NCI-H82 treated with DMSO at 0.1 percent for 48 hours (cell line): ENCODE results near the gene AIG1.
"Not testable (repeated sequence)": the region's sequence is repeated elsewhere in the genome, so short reads cannot be mapped to it uniquely, and the experiment has no call there.

Source experiments
- DNase-seq: peaks from one replicate; lab custom pipeline; 2025; ENCODE audit not compliant: unreplicated experiment; lab: John Stamatoyannopoulos, UW

Gene AIG1

GRCh38 chr6:143055891-143056290 is 4.8 kb upstream of the AIG1 start:
- no peak for DNase-seq

DNA sequence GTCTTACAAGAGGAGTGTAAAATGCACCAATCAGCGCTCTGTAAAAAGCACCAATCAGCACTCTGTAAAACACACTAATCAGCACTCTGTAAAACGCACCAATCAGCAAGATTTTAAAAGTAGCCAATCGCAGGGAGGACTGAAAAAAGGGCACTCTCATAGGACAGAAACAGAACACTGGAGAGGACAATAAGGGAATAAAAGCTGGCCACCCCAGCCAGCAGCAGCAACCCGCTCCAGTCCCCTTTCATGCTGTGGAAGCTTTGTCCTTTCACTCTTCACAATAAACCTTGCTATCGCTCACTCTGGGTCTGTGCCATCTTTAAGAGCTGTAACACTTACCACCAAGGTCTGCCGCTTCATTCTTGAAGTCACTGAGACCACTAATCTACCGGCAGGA is 1.7 kb upstream of the AIG1 start:
- no peak for DNase-seq

DNA sequence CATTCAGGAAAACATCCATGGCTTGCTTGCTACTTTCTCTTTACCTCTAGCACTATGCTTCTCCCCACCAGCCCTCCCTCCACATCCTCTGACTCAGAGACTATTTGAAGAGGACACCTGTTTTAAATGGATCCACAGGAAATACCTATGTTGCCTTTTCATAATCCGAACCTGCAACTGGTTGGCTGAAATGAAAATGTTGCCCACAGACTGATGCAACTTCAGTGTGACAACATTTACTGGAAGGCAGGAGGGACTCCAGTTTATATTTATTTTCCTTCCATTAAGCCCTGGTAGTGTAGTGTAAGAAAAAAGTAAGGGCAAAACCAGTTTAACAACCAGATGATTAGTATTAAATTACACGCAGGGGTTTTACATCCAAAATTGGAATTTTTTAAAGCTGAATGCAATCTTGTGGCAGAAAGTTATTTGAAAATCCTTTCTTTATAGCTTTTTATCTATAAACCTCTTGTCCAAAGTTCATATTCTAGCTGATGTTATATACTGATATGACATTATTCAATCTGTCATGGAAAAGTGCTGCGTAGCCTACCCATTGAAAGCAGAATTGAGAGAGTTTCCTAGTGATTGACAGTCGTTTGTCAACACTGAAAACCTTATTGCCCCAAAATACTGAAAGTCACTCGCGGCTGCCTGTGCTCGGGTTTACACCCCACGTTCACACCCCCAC is 881 bp upstream of the AIG1 start:
- no peak for DNase-seq

- no peak for DNase-seq
Measured at GRCh38 chr6:143060354-143060805, 309 bp upstream of the AIG1 start.

GRCh38 chr6:143061597-143062385 is 1.1 kb downstream of the AIG1 start:
- DNase-seq, result no peak

DNA sequence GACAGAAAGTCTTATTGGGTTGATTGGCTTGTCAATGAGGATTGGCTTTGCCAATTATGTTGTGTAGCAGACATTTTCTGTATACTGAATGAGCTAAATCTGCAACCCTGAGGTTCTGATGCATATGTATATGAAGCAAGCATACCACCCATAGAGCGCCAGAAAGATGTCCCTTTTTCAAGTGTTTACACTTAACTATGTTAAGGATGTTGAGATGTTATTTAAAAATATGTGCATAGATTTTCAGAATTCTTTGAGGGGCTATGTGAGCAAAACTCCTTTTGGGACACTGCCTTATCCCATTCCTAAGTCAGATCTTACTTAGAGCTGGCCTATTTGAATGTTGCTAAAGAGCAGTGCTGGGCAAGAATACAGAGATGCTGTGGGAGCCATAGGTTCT is 1.9 kb downstream of the AIG1 start:
- no peak for DNase-seq

- DNase-seq, result no peak
Measured at GRCh38 chr6:143063631-143064030, 2.9 kb downstream of the AIG1 start.

GRCh38 chr6:143064271-143064670 is 3.6 kb downstream of the AIG1 start:
- no peak for DNase-seq

GRCh38 chr6:143064951-143065683 is 4.4 kb downstream of the AIG1 start:
- no peak for DNase-seq

DNA sequence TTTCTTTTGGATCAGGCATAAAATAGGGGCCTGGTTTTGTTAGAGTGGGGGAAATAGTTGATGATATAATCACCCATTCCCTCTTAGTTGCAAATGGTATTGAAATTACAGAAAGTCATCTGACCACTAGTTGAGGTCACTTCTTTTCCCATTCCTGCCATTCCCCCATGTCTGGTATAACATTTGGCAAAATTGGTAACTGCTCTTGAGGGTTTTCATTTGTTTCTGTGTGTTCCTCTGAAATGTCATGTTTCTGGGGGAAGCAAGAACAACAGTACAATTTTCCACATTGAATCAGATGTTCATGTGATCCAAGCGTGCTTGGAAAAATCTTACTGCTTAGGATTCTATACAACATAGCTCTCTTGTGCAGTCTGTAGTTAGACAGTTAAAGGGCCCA is 7.3 kb downstream of the AIG1 start:
- no peak for DNase-seq

- no peak for DNase-seq
Measured at GRCh38 chr6:143074101-143074500, 13.4 kb downstream of the AIG1 start.

DNA sequence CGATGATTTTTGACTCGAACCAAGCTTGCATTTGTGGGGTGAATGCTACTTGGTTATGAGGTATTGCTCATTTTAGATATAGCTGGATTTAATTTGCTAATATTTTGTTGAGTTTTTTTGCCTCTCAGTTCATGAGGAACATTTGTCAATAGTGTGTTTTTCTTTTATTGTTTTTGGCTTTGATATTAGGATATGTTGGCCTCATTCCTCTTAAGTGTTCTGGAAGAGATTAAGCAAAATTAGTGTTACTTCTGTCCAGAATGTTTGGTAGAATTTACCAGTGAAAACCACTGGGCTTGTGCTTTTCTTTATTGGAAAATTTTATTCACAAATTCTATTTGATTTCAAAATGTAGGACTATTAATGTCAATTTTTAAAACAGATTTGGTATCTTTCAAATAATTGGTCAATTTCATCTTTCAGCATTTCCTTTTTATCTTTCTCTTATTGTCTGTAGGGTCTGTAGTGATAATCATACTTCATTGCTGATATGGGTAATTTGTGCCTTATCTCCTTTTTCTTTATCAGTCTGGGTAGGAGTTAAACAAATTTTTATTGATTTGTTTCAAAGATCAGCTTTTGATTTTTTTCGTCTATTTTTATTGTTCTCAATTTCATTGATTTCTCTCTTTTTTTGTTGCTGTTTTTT is 14.1 kb downstream of the AIG1 start:
- no peak for DNase-seq

DNA sequence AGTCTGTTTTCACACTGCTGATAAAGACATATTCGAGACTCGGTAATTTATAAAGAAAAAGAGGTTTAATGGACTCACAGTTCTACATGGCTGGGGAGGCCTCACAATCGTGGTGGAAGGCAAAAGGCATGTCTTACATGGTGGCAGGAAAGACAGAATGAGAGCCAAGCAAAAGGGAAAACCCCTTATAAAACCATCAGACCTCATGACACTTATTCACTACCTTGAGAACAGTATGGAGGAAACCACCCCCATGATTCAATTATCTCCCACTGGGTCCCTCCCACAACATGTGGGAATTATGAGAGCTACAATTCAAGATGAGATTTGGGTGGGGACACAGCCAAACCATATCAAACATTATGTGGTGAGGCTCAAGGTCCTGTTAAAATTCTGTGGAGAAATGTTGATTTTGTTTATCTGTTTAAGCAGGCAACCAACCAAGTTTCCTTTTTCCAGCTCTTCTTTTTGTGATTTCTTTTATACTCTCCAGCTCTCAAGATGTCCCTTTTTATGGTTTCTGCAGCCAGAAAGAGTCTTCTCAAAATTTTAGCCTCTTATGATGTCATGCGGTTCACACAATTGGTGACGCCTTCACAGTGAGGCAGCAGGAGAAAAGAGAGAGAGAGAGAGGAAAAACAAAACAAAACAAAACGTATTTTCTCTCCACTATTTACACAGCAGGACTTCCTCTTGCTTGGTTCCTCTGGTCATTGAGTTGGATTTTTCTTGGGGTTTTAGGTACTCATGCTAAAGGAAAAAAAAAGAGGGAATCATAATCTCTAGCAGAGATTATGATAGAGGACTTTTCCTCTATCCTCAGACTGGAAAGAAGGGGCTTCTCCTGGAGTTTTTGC is 18.0 kb downstream of the AIG1 start:
- DNase-seq, result no peak

DNA sequence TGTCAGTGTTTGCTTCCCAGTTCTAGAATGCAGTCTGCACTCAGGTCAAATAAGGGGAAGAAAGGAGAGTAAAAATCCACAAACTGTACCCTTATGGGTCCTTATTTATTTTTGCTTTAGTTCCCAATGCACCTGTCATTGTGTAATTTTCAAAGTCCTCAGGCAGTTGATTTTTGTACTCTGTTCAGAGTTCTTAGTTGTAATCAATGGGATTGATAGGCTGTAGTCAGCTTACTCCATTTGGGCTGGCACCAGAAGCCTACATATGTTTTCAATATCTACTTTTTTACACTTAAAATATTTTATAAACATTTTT is 18.6 kb downstream of the AIG1 start:
- DNase-seq, result no peak

DNA sequence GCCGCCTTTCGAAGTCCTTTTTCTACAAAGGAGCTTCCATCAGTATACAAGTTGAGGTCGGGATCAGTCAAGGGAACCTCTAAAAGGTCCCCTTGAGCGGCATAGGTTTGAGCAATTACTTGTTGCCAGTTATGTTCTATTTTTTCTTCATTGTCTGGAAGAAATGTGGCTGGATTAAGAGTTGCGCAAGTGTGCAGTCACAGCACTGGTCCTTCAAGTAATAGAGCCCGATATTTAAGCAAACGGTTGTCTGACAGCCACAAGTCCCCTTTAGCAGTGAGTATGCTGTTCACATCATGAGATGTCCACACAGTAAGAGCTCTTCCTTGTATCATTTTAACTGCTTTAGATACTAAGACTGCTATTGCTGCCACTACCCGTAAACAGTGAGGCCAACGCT is 21.6 kb downstream of the AIG1 start:
- DNase-seq, result not testable (repeated sequence)

DNA sequence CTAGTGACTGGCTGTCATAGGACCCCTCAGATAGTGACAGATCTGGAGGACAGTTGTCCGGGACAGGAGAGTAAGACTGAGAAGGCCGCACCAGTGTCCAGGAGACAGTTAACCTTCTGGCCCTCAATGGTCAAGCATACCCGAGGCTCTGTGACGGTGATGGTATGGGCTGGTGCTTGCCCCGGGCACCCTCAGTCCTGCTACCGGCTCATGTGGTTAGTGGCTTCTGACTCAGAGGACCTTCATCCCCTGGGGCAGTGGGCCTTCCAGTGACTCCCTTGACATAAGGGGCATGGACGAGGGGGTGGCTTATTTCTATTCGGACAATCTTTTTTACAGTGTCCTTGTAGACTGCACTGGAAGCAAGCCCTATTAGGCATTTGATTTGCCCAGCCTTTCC is 23.3 kb downstream of the AIG1 start:
- not testable (repeated sequence) for DNase-seq

GRCh38 chr6:143087335-143087734 is 26.6 kb downstream of the AIG1 start:
- not testable (repeated sequence) for DNase-seq

DNA sequence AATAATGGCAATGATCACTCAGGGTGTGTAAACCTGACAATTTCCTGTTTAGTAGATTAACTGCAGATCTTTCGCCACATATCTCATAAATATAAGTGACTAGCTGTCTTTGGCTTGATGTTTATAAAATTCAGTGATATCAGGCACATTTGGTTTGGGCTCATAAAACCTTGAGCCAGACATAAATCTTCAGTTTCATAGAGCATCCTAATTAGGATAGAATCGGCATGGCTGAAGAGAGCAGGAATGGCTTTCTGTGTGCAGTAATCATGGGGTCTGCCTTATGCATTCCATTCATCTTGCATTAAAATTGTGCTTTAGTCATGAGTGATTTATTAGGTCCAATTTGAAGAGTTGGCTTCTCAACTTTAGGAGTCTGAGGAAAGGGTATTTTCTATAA is 27.2 kb downstream of the AIG1 start:
- no peak for DNase-seq

DNA sequence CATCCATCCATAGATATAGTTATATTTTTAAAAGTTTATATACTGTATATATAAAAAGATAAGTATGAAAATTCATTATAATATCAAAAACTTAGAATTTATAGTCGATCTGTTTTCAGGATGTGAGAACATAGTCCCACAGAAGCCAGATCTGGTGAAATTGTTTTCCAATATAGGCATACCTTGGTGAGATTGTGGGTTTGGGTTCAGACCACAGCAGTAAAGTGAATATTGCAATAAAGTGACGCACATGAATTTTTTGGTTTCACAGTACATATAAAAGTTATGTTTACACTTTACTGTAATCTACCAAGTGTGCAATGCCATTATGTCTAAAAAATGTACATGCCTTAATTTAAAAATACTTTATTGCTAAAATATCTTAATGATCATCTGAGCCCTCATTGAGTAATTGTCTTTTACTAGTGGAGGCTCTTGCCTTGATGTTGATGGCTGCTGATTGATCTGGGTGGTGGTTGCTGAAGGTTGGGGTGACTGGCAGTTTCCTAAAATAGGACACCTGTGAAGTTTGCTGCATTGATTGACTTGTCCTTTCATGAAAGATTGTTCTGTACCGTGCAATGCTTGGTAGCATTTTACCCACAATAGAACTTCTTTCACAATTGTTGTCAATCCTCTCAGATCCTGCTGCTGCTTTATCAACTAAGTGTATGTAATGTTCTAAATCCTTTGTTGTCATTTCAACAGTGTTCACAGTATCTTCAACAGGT is 29.8 kb downstream of the AIG1 start:
- DNase-seq, result no peak

DNA sequence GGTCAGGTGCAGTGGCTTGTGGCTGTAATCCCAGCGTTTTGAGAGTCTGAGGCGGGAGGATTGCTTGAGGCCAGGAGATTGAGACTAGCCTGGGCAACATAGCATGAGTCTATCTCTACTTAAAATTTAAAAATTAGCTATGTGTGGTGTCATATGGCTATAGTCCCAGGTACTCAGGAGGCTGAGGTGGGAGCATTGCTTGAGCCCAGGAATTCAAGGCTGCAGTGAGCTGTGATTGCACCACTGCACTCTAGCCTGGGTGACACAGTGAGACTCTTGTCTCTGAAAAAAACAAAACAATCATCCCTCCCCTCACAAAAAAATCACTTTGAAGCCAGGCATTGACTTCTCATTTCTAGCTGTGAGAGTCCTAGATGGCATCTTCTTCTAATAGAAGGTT is 32.1 kb downstream of the AIG1 start:
- no peak for DNase-seq
